ENCODE results near the gene ANKH. TPM values are rescaled to one million over a fixed set of nuclear protein-coding genes. Genes with fewer than 3 reads are reported as not detected.

ANKH gene
- total and polyA plus RNA-seq, 10 of the 15 experiments (the other 5 are each of a cell fraction or from before 2014, with no cell fraction given): 2.1 to 43.9 (median 14.4) TPM

DNA sequence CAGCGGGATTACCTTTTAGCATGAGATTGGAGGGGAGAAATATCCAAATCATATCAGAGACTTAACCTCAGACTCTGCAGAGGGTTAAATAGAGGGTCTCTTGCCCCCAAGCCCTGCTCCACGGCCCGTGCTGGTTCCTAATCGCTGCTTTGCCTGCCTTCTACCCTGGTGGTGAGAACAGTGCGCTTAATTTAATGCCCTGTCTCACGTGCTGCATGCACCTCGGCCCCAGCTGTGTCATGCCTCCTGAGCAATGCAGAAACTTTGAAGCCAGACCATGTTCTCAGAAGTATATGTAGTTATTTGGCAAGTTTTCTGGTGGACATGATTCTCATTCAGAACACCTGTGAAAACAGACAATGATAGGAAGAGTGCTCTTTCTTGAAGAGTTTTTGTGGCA, 205.6 kb downstream of the ANKH start (continued):
- TF ChIP-seq, protein P1, sequence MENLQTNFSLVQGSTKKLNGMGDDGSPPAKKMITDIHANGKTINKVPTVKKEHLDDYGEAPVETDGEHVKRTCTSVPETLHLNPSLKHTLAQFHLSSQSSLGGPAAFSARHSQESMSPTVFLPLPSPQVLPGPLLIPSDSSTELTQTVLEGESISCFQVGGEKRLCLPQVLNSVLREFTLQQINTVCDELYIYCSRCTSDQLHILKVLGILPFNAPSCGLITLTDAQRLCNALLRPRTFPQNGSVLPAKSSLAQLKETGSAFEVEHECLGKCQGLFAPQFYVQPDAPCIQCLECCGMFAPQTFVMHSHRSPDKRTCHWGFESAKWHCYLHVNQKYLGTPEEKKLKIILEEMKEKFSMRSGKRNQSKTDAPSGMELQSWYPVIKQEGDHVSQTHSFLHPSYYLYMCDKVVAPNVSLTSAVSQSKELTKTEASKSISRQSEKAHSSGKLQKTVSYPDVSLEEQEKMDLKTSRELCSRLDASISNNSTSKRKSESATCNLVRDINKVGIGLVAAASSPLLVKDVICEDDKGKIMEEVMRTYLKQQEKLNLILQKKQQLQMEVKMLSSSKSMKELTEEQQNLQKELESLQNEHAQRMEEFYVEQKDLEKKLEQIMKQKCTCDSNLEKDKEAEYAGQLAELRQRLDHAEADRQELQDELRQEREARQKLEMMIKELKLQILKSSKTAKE (IDR thresholded peaks at IDR 0.05; ENCODE audit: low read depth, poor library complexity, severe bottlenecking): no peak
- TF ChIP-seq GABPA (IDR thresholded peaks at IDR 0.05; ENCODE audit: low read depth): no peak
- TF ChIP-seq DPF2 (IDR thresholded peaks at IDR 0.05): 0 out of 2 replicates have a peak, but pooled peaks have one; percentile 12
- TF ChIP-seq, protein P2, sequence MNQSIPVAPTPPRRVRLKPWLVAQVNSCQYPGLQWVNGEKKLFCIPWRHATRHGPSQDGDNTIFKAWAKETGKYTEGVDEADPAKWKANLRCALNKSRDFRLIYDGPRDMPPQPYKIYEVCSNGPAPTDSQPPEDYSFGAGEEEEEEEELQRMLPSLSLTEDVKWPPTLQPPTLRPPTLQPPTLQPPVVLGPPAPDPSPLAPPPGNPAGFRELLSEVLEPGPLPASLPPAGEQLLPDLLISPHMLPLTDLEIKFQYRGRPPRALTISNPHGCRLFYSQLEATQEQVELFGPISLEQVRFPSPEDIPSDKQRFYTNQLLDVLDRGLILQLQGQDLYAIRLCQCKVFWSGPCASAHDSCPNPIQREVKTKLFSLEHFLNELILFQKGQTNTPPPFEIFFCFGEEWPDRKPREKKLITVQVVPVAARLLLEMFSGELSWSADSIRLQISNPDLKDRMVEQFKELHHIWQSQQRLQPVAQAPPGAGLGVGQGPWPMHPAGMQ (IDR thresholded peaks at IDR 0.05; ENCODE audit: borderline replicate concordance): no peak
- TF ChIP-seq BCL11A (IDR thresholded peaks at IDR 0.05; ENCODE audit: low read depth, low read length): 0 out of 2 replicates have a peak, but pooled peaks have one; percentile 10
- TF ChIP-seq RUNX3 (IDR thresholded peaks at IDR 0.05; ENCODE audit: low read length): peak; percentile 41; the same call in 1 of the 2 replicates
- no peak for TF ChIP-seq ZNF622 (IDR thresholded peaks at IDR 0.05)
- TF ChIP-seq KAT2A (conservative IDR thresholded peaks at IDR 0.05; ENCODE audit: control insufficient read depth, low read depth, low read length): no peak
- no peak for TF ChIP-seq NR2C2 (IDR thresholded peaks at IDR 0.05; ENCODE audit: borderline replicate concordance, control insufficient read depth, insufficient read length, low read depth)
- TF ChIP-seq YBX1 (IDR thresholded peaks at IDR 0.05): no peak
- TF ChIP-seq BACH1 (IDR thresholded peaks at IDR 0.05; ENCODE audit: borderline replicate concordance): peak; percentile 27; the same call in 1 of the 2 replicates
- TF ChIP-seq SMARCA5 (IDR thresholded peaks at IDR 0.05): no peak
- no peak for TF ChIP-seq NBN (IDR thresholded peaks at IDR 0.05)
- no peak for TF ChIP-seq IKZF1 (conservative IDR thresholded peaks at IDR 0.05)
- TF ChIP-seq KLF5 (IDR thresholded peaks at IDR 0.05; ENCODE audit: partially characterized antibody): no peak
- no peak for TF ChIP-seq SIX5 (IDR thresholded peaks at IDR 0.05; ENCODE audit: low read depth, low read length, severe bottlenecking)
- no peak for TF ChIP-seq BMI1 (IDR thresholded peaks at IDR 0.05; ENCODE audit: borderline replicate concordance)
- TF ChIP-seq, protein P3, sequence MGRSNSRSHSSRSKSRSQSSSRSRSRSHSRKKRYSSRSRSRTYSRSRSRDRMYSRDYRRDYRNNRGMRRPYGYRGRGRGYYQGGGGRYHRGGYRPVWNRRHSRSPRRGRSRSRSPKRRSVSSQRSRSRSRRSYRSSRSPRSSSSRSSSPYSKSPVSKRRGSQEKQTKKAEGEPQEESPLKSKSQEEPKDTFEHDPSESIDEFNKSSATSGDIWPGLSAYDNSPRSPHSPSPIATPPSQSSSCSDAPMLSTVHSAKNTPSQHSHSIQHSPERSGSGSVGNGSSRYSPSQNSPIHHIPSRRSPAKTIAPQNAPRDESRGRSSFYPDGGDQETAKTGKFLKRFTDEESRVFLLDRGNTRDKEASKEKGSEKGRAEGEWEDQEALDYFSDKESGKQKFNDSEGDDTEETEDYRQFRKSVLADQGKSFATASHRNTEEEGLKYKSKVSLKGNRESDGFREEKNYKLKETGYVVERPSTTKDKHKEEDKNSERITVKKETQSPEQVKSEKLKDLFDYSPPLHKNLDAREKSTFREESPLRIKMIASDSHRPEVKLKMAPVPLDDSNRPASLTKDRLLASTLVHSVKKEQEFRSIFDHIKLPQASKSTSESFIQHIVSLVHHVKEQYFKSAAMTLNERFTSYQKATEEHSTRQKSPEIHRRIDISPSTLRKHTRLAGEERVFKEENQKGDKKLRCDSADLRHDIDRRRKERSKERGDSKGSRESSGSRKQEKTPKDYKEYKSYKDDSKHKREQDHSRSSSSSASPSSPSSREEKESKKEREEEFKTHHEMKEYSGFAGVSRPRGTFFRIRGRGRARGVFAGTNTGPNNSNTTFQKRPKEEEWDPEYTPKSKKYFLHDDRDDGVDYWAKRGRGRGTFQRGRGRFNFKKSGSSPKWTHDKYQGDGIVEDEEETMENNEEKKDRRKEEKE (IDR thresholded peaks at IDR 0.05): no peak
- TF ChIP-seq, protein P4, sequence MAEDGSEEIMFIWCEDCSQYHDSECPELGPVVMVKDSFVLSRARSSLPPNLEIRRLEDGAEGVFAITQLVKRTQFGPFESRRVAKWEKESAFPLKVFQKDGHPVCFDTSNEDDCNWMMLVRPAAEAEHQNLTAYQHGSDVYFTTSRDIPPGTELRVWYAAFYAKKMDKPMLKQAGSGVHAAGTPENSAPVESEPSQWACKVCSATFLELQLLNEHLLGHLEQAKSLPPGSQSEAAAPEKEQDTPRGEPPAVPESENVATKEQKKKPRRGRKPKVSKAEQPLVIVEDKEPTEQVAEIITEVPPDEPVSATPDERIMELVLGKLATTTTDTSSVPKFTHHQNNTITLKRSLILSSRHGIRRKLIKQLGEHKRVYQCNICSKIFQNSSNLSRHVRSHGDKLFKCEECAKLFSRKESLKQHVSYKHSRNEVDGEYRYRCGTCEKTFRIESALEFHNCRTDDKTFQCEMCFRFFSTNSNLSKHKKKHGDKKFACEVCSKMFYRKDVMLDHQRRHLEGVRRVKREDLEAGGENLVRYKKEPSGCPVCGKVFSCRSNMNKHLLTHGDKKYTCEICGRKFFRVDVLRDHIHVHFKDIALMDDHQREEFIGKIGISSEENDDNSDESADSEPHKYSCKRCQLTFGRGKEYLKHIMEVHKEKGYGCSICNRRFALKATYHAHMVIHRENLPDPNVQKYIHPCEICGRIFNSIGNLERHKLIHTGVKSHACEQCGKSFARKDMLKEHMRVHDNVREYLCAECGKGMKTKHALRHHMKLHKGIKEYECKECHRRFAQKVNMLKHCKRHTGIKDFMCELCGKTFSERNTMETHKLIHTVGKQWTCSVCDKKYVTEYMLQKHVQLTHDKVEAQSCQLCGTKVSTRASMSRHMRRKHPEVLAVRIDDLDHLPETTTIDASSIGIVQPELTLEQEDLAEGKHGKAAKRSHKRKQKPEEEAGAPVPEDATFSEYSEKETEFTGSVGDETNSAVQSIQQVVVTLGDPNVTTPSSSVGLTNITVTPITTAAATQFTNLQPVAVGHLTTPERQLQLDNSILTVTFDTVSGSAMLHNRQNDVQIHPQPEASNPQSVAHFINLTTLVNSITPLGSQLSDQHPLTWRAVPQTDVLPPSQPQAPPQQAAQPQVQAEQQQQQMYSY (CRISPR knock-in tag; IDR thresholded peaks at IDR 0.05): no peak
- no peak for TF ChIP-seq MTA2 (IDR thresholded peaks at IDR 0.05; ENCODE audit: low read depth)
- TF ChIP-seq ZNF217 (IDR thresholded peaks at IDR 0.05): no peak
- TF ChIP-seq, protein P5, sequence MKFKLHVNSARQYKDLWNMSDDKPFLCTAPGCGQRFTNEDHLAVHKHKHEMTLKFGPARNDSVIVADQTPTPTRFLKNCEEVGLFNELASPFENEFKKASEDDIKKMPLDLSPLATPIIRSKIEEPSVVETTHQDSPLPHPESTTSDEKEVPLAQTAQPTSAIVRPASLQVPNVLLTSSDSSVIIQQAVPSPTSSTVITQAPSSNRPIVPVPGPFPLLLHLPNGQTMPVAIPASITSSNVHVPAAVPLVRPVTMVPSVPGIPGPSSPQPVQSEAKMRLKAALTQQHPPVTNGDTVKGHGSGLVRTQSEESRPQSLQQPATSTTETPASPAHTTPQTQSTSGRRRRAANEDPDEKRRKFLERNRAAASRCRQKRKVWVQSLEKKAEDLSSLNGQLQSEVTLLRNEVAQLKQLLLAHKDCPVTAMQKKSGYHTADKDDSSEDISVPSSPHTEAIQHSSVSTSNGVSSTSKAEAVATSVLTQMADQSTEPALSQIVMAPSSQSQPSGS (IDR thresholded peaks at IDR 0.05; ENCODE audit: low read length): no peak

Data from GM12878 (cell line).